ENCODE measurements around the gene SRM.

DNA sequence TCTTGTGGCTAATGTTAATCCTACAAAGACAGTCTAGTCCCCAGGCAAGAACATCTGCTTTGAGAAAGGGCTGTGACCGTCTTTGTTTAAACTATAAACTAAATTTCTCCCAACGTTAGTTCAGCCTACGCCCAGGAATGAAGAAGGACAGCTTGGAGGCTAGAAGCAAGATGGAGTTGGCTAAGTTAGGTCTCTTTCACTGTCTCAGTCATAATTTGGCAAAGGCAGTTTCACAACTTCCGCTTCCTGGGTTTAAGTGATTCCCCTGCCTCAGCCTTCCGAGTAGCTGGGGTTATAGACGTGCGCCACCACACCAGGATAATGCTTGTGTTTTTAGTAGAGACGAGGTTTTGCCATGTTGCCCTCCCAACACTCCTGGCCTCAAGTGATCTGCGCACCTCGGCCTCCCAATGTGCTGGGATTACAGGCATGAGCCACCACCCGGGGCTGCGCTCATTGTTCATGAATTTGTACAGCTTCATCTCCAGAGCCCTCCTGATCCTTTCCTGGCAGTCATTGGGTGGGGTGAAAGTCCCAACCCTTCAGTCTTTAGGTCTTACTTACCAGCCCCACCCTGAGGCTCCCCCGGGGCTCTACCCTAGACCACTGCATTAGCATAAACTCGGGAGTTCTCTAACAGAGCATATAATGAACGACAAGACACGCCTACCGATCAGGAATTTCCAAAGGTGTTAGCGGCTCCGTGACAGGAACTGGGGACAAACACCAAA, 7.9 kb downstream of the SRM start:
- TF ChIP-seq CTCF (IDR thresholded peaks at IDR 0.05; ENCODE audit: insufficient read depth, low read length, poor library complexity, severe bottlenecking) (no peak), EZH2phosphoT487 (conservative IDR thresholded peaks at IDR 0.05; ENCODE audit: low read length) (no peak)
